Measurements from ENCODE around the gene TUBB3.

TUBB3 gene

DNA sequence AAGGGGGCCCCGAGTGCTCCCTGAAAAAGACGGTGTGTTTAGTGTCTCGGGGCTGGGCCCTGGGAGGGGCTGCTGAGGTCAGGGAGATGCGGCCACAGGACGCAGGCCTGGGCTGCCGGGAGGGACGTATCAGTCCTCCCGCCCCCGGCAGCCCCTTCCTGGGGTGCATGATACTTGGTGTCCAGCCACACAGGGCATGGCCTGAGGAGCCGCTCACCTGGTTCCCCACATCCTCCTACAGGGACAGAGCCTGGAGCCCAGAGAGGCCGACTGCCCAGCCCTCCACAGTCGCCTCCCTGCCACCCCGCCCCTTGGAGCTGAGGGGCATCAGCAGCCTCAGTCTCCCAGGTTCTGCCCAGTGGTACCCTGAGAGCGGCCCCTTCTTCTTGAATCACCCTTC, 13.4 kb downstream of the TUBB3 start:
- DNase-seq (ENCODE audit: insufficient read length, low spot score), result no peak
- no peak for FAIRE-seq

DNA sequence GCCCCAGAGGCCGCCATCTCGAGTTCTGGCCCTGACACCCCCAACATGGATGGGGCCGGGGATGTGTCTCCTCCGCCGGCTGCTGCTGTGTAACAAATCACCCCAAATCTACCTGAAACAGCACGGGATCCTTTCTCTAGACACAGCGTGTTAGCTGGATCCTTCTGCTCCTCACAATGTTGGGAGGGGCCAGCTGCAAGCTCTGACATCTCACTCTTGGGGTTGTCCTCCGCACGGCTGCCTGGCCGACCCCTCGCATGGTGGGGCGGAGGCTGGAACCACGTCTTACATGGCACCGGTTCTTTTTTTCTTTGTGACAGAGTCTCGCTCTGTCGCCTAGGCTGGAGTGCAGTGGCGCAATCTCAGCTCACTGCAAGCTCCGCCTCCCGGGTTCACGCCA, 13.8 kb downstream of the TUBB3 start:
- FAIRE-seq, result no peak
- no peak for DNase-seq (ENCODE audit: insufficient read length, low spot score)

DNA sequence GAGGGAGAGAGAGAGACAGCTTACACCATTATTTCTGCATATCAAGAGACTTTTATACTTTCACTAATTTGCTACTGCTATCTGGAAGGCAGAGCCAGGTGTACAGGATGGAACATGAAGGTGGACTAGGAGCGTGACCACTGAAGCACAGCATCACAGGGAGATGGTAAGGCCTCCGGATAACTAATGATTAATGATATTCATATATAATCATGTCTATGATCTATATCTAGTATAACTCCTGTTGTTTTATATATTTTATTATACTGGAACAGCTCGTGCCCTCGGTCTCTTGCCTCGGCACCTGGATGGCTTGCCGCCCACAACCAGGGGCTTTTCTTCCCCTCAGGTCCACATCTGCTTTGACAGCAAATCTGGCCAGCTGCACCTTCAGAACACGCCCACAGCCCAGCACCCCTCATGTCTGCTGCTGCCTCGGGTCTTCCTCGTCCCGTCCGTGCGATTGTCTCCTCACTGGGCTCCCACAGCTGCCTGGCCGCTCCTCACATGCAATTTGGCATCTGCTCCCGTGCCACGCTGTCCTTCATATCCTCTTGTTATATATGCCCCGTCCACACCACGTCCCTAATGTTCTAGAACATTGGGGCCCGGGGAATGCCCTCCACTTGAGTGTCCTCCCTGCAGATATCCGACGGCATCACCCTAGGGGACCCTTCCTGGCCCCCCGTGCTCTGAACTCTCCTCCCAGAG, 15.2 kb downstream of the TUBB3 start:
- FAIRE-seq, result no peak
- no peak for DNase-seq (ENCODE audit: insufficient read length, low spot score)

DNA sequence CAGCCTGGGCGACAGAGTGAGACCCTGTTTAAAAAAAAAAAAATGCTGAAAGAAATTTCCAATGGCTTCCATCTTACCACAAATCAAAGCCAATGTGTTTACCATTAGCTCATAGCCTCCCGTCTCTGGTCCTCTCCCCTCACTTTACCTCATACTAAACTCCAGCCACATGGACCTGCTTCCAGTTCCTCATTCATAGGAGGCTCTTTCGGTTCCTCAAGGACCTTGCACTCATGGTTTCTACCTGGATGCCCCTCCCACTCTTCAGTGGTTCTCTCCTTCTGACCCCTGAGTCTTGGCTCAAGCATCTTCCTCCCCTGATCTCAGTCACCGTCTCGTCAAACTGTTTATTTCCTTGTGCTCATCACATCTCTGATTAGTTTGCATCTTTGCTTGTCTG, 21.6 kb downstream of the TUBB3 start:
- no peak for DNase-seq (ENCODE audit: insufficient read length, low spot score)
- FAIRE-seq, result no peak

DNA sequence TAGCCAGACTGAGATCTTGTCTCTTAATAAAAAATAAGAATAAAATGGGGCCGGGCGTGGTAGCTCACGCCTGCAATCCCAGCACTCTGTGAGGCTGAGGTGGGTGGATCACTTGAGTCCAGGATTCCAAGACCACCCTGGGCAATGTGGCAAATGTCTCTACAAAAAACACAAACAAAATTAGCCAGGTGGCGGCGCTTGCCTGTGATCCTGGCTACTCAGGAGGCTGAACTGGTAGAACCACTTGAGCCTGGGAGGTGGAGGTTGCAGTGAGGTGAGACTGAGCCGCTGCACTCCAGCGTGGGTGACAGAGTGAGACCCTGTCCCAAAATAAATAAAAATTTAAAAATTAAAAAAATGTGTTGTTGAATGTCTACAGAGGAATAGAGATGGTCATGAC, 22.5 kb downstream of the TUBB3 start:
- DNase-seq (ENCODE audit: insufficient read length, low spot score), result no peak
- FAIRE-seq, result no peak

DNA sequence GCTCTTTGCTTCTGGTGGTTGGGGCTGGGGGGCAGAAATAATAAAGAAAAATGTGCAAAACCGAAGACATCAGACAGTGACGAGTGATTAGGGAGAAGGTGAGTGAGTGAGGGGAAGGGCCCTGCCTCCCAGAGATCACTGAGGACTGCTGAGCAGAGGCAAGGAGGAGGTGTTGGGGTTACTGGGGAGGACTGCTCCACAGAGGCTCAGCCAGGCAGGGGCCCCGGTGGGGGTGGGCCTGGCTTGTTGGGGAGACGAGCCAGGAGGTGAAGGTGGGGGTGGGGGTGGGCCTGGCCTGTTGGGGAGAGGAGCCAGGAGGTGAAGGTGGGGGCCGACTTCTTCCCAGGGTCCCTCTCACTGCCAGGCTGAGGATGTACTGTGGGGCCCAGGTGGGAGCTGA, 23.4 kb downstream of the TUBB3 start:
- DNase-seq (ENCODE audit: insufficient read length, low spot score) (no peak), FAIRE-seq (no peak)

DNA sequence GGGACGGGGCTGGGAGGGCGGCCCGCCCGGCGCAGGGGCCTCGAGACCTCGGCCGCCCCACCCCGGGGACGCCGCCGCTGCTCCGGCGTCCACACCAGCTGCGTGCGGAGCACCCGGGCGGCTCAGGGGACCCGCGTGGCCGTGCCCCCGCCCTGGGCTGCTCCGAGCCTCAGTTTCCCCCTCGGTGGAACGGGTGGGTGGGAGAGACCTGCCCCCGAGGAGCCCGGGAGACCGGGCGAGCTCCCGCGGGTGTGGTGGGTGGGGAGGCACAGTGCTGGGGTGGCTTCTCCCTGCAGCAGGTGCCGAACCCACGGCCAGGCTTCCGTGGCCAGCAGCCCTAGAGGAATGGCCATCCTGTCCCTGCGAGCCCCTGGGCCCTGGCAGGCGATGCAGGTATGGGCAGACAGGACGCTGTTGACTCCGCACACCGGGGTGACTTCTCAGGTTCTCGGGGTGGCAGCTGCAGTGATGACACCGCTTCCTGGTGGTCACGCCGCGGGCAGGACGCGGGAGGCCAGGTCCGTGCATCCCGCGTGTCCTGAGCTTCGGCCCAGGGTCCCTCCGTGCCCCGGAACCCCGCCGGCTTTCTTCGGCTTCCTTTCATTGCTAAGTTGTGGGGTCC, 26.1 kb downstream of the TUBB3 start:
- DNase-seq (ENCODE audit: insufficient read length, low spot score) (no peak), FAIRE-seq (no peak)

DNA sequence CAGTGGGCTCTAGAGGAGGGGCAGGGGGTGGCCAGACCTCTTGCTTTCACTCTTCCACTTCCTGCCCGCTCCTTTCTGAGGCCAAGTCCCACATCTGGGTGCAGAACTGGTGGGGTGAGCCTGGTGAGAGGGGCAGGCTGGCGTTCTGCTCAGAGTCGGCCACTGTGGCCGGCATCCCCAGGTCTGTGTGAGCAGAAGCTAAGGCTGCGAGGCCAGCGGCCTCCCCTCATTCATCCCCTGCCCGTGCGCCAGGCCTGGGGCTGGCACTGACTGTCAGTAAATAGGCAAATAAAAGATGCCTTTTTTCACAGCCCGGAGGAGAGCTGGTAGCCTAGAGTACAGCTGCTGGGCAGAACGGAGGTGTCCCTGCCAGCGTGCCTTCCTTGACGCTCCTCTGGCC, 26.6 kb downstream of the TUBB3 start:
- DNase-seq (ENCODE audit: insufficient read length, low spot score), result no peak
- no peak for FAIRE-seq

DNA sequence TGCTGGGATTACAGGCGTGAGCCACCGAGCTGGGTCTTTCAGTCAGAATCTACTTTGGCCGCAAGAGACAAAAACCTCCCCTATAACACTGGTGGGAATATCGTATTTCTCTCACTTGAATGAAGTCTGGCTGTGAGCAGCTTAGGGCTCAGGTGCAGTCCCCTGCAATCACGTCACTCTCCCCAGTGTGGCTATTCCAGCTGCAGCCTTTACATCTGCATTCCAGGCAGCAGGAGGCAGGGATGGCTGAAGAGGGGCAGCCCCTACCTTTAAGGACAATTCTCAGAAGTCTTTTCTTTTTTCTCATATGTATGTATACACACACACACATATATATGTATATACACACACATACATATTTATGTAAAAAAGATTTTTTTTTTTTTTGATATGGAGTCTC, 28.4 kb downstream of the TUBB3 start:
- DNase-seq (ENCODE audit: insufficient read length, low spot score) (no peak), FAIRE-seq (no peak)

DNA sequence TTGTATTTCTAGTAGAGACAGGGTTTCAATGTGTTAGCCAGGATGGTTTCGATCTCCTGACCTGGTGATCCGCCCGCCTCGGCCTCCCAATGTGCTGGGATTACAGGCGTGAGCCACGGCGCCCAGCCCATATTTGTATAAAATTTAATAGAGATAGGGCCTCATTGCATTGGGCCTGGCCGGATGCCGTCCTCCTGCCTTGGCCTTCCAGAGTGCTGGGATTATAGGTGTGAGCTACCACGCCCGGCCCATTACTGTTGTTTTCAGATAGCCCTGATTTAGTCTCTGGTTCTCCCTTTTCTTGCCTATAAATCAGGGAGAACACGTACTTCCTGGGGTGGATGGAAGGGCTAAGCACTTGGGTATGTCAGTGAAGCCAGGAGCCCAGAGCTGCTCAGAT, 28.9 kb downstream of the TUBB3 start:
- FAIRE-seq, result no peak

DNA sequence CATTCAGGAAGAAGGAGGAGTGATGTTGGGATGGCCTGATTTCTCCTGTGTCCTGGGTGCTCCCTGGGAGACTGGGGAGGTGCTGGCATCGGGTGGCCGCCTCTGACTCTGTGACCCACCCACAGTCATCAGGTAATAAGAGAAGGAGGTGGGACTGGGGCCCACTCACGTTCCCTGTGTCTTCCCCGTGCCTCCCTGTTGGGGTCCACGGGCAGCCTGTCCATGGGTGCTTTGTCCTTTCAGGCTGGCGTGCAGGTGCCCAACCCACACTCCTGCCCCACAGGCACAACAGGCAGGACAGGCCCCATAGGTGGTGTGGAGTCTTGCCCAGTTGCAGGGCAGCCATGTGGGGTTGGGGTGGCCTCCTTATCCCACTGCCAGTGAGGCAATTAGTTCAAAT, 29.4 kb downstream of the TUBB3 start:
- FAIRE-seq (no peak), DNase-seq (ENCODE audit: insufficient read length, low spot score) (no peak)

More for the DNA sequence above, 28.9 kb downstream of the TUBB3 start:
- no peak for DNase-seq (ENCODE audit: insufficient read length, low spot score)

DNA sequence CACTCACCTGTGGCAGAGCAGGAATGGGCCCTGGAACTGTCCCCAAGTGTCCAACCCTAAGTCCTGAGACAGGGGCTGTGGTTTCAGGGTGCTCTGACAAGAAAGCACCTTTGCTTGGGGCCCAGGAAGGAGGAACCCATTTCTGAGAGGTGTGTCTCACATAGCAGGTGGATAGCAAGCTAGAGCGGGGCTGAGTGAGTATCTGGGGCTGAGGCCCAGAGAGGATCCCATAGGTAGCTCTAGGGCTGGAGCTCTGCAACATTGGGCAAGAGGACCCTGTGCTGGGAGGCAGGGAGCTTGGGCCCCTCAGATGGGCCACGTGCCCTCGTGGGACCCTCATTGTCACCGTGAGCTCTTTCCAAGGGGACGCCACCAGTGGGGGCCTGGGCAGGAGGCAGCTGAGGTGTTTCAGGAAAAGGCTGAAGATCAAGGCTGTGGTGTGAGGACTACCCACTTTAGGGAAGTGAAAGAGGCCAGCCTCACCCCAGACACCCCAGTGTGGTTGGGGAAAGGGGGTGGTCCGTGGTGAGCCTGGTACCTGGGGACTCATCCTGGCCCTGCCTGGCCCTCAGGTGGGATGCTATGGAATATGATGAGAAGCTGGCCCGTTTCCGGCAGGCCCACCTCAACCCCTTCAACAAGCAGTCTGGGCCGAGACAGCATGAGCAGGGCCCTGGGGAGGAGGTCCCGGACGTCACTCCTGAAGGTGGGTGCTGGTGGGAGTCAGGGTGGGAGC, 30.7 kb downstream of the TUBB3 start:
- FAIRE-seq, result no peak
- no peak for DNase-seq (ENCODE audit: insufficient read length, low spot score)

DNA sequence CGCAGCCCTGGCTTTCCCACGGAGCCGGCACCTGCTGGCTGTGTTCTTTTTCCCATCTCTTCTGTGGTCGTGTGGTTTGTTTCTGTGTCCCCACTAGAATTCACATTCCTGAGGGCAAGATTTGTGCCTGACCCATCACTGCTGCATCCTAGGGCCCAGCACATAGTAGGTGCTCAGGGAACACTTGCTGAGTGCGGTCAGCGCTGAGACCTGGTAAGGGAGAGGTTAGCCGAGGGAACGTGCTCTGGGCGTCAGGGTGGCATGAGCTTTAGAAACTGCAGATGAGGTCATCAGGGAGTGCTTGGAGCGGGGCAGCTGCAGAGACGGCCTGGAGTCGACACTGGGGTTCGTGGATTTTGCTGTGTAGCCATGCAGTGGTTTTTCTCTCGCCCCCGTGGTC, 31.3 kb downstream of the TUBB3 start:
- DNase-seq (ENCODE audit: insufficient read length, low spot score) (no peak), FAIRE-seq (no peak)

DNA sequence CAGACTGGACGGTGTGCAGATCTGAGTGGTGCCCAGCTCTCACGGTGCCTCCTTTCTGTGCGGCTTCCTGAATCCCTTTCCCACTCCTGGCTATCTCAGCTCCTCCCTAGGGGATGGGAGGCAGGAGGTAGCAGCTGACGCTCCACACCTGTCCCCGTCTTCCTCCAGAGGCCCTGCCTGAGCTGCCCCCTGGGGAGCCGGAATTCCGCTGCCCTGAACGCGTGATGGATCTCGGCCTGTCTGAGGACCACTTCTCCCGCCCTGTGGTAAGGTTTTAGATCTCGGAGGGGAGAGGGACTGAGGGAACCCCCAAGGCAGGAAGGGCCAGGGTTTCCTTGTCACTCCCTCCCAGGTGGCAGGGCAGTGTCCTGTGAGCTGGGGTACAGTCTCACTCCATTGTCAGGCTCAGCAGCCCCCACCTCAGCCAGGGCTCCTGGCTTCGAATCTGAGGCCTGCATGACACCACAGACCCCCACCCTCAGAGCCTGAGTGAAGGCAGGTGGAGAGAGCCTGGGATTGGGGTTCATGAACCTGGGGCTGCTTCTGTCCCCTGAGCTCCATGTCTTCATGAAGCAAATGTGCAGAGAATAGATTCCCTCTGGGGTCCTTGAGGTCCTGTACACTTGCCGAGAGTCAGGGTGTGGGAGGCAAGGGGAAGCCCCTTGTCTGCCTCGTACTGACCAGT, 32.0 kb downstream of the TUBB3 start:
- FAIRE-seq (no peak), DNase-seq (ENCODE audit: insufficient read length, low spot score) (no peak)

DNA sequence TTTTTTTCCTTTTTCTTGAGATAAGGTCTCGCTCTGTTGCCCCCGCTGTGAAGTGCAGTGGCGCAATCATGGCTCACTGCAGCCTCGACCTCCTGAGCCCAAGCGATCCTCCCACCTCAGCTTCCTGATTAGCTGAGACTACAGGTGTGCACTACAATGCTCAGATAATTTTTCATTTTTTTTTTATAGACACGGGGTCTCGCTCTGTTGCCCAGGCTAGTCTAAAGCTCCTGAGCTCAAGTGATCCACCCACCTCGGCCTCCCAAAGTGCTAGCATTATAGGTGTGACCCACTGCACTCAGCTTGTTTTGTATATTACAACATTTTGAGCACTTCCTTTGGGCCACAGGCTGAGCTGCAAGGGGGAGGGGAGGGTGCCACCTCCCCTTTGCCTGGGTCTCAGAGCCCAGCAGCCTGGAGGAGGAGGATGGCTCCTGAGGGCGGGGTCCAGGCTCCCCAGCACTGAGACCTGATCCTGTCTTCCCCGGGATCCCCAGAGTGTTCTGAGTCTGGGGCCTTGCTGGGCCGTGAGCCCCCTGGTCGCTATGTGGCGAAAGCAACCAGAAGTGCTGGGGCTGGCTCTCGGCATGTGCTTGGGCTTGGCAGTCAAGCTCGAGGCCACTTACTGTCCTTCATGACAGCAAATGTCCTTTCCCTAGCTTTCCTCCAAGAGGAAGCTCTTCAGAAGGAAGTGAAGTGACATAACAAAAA, 33.5 kb downstream of the TUBB3 start:
- no peak for FAIRE-seq
- DNase-seq (ENCODE audit: insufficient read length, low spot score), result no peak

DNA sequence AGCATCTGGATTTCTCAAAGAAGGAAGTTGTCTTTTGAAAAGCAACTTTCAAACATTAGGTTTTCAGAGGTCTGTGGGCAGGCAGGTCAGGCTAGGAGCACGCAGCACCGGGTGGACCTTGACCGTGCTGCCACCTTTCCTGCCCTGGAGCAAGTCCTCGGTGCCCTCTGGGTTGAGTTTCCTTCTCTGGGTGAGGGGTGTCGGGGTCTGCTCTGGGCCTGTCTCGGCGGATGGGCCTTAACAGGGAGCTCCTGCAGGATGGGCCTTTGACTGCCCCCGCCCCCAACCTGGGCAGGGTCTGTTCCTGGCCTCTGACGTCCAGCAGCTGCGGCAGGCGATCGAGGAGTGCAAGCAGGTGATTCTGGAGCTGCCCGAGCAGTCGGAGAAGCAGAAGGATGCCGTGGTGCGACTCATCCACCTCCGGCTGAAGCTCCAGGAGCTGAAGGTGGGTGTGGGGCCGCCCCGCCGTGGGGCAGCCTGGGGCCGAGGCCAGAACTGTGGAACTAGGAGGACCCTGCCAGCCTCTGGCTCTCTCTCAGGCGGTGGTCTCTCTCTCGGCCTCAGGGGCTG, 34.2 kb downstream of the TUBB3 start:
- FAIRE-seq, result no peak
- no peak for DNase-seq (ENCODE audit: insufficient read length, low spot score)

DNA sequence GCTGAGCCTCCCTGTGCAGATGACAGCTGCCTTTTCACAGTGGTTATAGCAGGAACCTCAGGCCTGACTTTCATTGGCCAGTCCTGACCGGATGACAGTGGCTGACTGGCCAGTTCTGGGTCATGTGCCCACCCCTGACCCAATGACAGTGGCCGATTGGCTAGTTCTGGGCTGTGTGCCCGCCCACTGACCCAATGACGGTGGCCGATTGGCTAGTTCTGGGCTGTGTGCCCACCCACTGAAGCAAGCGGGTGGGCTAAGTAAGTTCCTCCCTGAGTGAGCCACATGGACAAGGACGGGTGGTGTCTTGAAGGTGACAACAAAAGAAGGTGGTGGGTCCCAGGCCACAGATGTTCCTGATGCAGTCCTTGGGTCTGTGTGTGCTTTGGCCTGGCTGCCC, 34.9 kb downstream of the TUBB3 start:
- DNase-seq (ENCODE audit: insufficient read length, low spot score) (peak; percentile 33), FAIRE-seq (peak; percentile 73)

DNA sequence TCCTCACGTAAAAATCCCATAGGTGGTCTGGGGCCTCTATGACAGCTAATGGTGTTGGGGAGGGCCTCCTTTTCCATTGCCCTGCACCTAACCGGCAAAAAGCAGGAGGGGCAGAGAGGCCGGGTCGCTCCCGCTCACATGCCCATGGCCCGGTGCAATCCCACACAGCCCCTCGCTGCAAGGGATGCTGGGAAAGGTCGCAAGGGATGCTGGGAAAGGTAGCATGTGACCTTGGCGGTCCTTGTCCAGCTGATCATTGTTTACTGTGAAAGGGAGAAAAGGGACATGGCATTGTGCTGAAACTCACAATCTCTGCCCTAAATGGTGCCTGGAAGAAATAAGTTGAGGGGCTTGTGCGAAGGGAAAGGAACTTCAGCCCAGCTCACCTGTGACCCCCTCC, 35.5 kb downstream of the TUBB3 start:
- no peak for DNase-seq (ENCODE audit: insufficient read length, low spot score)
- no peak for FAIRE-seq

DNA sequence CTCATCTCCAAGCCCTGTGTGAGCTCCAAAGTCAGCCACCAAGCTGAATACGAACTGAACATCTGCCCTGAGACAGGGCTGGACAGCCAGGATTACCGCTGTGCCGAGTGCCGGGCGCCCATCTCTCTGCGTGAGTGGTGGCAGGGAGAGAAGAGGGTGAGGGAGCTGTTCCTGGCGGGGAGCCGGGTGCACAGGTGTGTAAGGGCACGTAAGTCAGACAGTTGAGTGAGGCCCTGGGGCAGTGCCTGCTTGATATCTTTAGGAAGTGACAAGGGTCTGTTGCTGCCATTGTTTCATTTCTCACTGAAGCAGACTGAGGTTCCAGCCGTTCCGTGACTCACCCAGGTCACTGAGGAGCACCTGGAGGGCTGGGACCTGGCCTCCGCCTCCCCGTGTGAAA, 37.8 kb downstream of the TUBB3 start:
- FAIRE-seq (no peak), DNase-seq (ENCODE audit: insufficient read length, low spot score) (no peak)

DNA sequence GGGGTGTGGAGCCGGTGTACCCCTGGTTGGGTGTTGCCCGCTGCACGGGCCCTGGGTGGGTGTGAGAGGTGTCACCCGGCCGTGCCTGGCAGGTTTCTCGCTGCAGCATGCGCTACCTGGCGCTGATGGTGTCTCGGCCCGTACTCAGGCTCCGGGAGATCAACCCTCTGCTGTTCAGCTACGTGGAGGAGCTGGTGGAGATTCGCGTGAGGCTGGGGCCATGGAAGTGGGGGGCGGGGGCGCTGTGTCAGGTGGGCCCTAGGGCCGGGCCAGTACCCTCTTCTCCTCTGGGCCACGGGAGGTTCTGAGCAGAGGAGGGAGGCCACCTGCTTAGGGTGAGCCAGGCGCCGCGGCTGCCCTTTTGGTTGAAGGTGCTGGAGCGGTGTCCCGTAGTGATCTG, 38.8 kb downstream of the TUBB3 start:
- no peak for FAIRE-seq

More for the DNA sequence above, 38.8 kb downstream of the TUBB3 start:
- DNase-seq (ENCODE audit: insufficient read length, low spot score), result no peak
